Measurements from ENCODE around the gene LTBP1.

DNA sequence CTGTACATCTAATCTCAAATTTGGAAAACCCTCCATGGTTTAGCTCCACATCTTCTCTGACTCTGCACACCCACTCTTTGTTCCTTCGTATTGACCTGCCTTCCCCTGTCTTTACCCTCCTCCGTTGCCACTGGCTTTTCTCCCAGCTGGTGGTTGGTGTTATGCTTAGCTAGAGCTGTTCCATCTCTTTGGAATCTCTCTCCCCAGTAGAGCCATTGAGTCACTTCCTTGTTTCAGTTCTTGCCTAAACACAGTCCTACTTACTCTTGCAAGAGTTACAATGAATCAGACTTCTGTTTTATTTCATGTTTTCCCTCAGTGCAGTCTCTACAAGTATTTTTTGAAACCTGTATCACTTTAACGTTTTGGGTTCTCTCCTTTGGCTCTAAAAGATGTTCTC, 263.9 kb downstream of the LTBP1 start:
- TF ChIP-seq CTCF (conservative IDR thresholded peaks at IDR 0.05 in 1 of 2, IDR thresholded peaks at IDR 0.05 in 1 of 2; ENCODE audit: extremely low read depth in 1 of 2, insufficient read depth in 1 of 2, low read depth in 1 of 2, low read length in 2 of 2) (no peak), EZH2 (IDR thresholded peaks at IDR 0.05; ENCODE audit: borderline replicate concordance, low read length) (no peak)
